Activated B cell treated with CpG ODN at 0.5 μM for 24 hours (primary cell): Measurements from ENCODE around the gene SLC9A9. TPM values are rescaled to one million over a fixed set of nuclear protein-coding genes. Genes with fewer than 3 reads are reported as not detected.

Source experiments
- ATAC-seq: fragments of 200-7000 bp; cut with Tn5 transposase; one replicate; pipeline ENCODE4 v1.10.0; 2021; ENCODE audit warnings: low read depth, mild to moderate bottlenecking, moderate library complexity
- CTCF ChIA-PET: fragments of 350-600 bp; sonication (Branson Sonifier 250); formaldehyde crosslinking; loops from one replicate; lab custom pipeline; 2021; ENCODE audit warnings: antibody characterized with exemption; lab: Charles Lee
- POLR2A ChIA-PET: fragments of 350-600 bp; sonication (Branson Sonifier 250); formaldehyde crosslinking; loops from one replicate; lab custom pipeline; 2021; ENCODE audit warnings: antibody characterized with exemption; lab: Charles Lee
- DNase-seq: peaks from one replicate; pipeline ENCODE4 v3.0.0; 2022
- H3K27ac Mint-ChIP-seq: one replicate; pipeline ENCODE4 v1.8.0; 2020; ENCODE audit warnings: mixed read lengths
- H3K27me3 Mint-ChIP-seq: one replicate; pipeline ENCODE4 v1.8.0; 2021; ENCODE audit warnings: mixed read lengths
- H3K36me3 Mint-ChIP-seq: one replicate; pipeline ENCODE4 v1.8.0; 2021; ENCODE audit warnings: low read depth, mixed read lengths
- H3K4me1 Mint-ChIP-seq: one replicate; pipeline ENCODE4 v1.8.0; 2021; ENCODE audit warnings: mixed read lengths
- H3K4me3 Mint-ChIP-seq: one replicate; pipeline ENCODE4 v1.8.0; 2020; ENCODE audit warnings: mild to moderate bottlenecking, mixed read lengths
- H3K9me3 Mint-ChIP-seq: one replicate; pipeline ENCODE4 v1.8.0; 2020; ENCODE audit warnings: mixed read lengths
- CTCF ChIP-seq: fragments of 200-600 bp; IDR thresholded peaks from one replicate; pipeline ENCODE4 v1.8.0; 2022; ENCODE audit warnings: antibody characterized with exemption, mild to moderate bottlenecking
- intact Hi-C: fragments of 100-400 bp; cut with micrococcal nuclease; formaldehyde crosslinking; loops from one replicate; pipeline ENCODE4 v1.15.1; 2024
- total RNA-seq: library from RNA; stranded (reverse); gene quantifications from 2 replicates; pipeline ENCODE4 v1.2.3, GENCODE V29; 2022

Gene SLC9A9
- total RNA-seq, 1 donor from 2014 or later = 9.4 TPM

GRCh38 chr3:143685491-143685890, 162.8 kb downstream of the SLC9A9 start:
- Mint-ChIP-seq H3K27me3 (no peaks in the 10 kb centered on the region), H3K27ac (no peak overlapping the region), H3K4me1 (no peaks in the 10 kb centered on the region), H3K4me3 (no peak overlapping the region), H3K36me3 (peaks cover 1% of the 10 kb centered on the region), H3K9me3 (no peaks in the 10 kb centered on the region)
- no peak for TF ChIP-seq CTCF
- ATAC-seq (no peak), DNase-seq (no peak)
- CTCF ChIA-PET = no interaction called here
- POLR2A ChIA-PET = interaction anchor here (1.3 kb wide), 1 partner anchor 685 kb away, joined by 3 read pairs; no protein-coding TSS in a partner anchor
- intact Hi-C loops = no loop called here

- ChIA-PET POLR2A (no interaction called here), CTCF (no interaction called here)
- TF ChIP-seq CTCF = no peak
- no peaks in the 10 kb centered on the region for H3K27me3 Mint-ChIP-seq
- peaks cover 27% of the 10 kb centered on the region for H3K4me1 Mint-ChIP-seq
- H3K27ac Mint-ChIP-seq = no peak overlapping the region
- no peak overlapping the region for H3K4me3 Mint-ChIP-seq
- DNase-seq (no peak), ATAC-seq (no peak)
- no peaks in the 10 kb centered on the region for H3K9me3 Mint-ChIP-seq
- H3K36me3 Mint-ChIP-seq = no peaks in the 10 kb centered on the region
- intact Hi-C loops = loop anchor here (10.0 kb wide), 1 partner anchor 1093 kb away; no protein-coding TSS in a partner anchor
These were observed 170.8 kb downstream of the SLC9A9 start for GRCh38 chr3:143677430-143677829.

- H3K4me1 Mint-ChIP-seq = peaks cover 33% of the 10 kb centered on the region
- H3K27me3 Mint-ChIP-seq = no peaks in the 10 kb centered on the region
- intact Hi-C loops = loop anchor here (10.0 kb wide), 1 partner anchor 1092 kb away; no protein-coding TSS in a partner anchor
- DNase-seq (no peak), ATAC-seq (no peak)
- H3K4me3 Mint-ChIP-seq = no peak overlapping the region
- no peak overlapping the region for H3K27ac Mint-ChIP-seq
- ChIA-PET CTCF (no interaction called here), POLR2A (no interaction called here)
- H3K9me3 Mint-ChIP-seq = no peaks in the 10 kb centered on the region
- TF ChIP-seq CTCF = no peak
- no peaks in the 10 kb centered on the region for H3K36me3 Mint-ChIP-seq
These were observed 171.5 kb downstream of the SLC9A9 start for GRCh38 chr3:143676747-143677146.

GRCh38 chr3:143676021-143676420, 172.2 kb downstream of the SLC9A9 start:
- TF ChIP-seq CTCF = no peak
- peaks cover 39% of the 10 kb centered on the region for H3K4me1 Mint-ChIP-seq
- intact Hi-C loops = loop anchor here (10.0 kb wide), 1 partner anchor 1091 kb away; no protein-coding TSS in a partner anchor
- no peak for ATAC-seq
- POLR2A ChIA-PET = no interaction called here
- no peak for DNase-seq
- H3K4me3 Mint-ChIP-seq = no peak overlapping the region
- H3K27me3 Mint-ChIP-seq = no peaks in the 10 kb centered on the region
- no peaks in the 10 kb centered on the region for H3K36me3 Mint-ChIP-seq
- H3K27ac Mint-ChIP-seq = no peak overlapping the region
- H3K9me3 Mint-ChIP-seq = no peaks in the 10 kb centered on the region
- CTCF ChIA-PET = no interaction called here

- ATAC-seq (peak; percentile 93), DNase-seq (peak; percentile 47)
- Mint-ChIP-seq H3K27me3 (no peaks in the 10 kb centered on the region), H3K27ac (peak overlapping the region; percentile 98), H3K4me1 (peaks cover 56% of the 10 kb centered on the region), H3K36me3 (no peaks in the 10 kb centered on the region), H3K9me3 (no peaks in the 10 kb centered on the region), H3K4me3 (peak overlapping the region; percentile 76)
- intact Hi-C loops = loop anchor here (1.0 to 10.0 kb wide), 16 partner anchors 30 to 1090 kb away; partner anchors contain the start of genes CHST2, DIPK2A and U2SURP
- POLR2A ChIA-PET = interaction anchor here (0.6 to 1.7 kb wide), 4 partner anchors 240 to 549 kb away, joined by 3 to 4 read pairs (median 4); partner anchors contain the start of gene DIPK2A
- peak; percentile 72 for TF ChIP-seq CTCF
- CTCF ChIA-PET = interaction anchor here (0.6 to 2.2 kb wide), 30 partner anchors 8 to 846 kb away, joined by 3 to 19 read pairs (median 4); partner anchors contain the start of gene U2SURP
These were observed 173.9 kb downstream of the SLC9A9 start for GRCh38 chr3:143674100-143674968.
